IMR-90 (cell line): ENCODE results near the gene PRR9.

ENCODE experiments used
- BHLHE40 ChIP-seq: fragments of 150-350 bp; IDR thresholded peaks from 2 replicates; pipeline ENCODE4 v1.6.1; 2016; ENCODE audit warnings: mild to moderate bottlenecking, low read depth, low read length
- CEBPB ChIP-seq: IDR thresholded peaks from 2 replicates; pipeline ENCODE4 v1.6.1; 2012; ENCODE audit warnings: low read depth, low read length, improper control_type of control experiment
- CTCF ChIP-seq: conservative IDR thresholded peaks from 2 replicates; pipeline ENCODE4 v1.5.1; 2012; ENCODE audit warnings: mild to moderate bottlenecking, low read depth, low read length, improper control_type of control experiment
- ELK1 ChIP-seq: fragments of 150-350 bp; IDR thresholded peaks from 2 replicates; pipeline ENCODE4 v1.6.1; 2016; ENCODE audit warnings: low read depth, mild to moderate bottlenecking, low read length, moderate library complexity, borderline replicate concordance
- FOS ChIP-seq: fragments of 150-350 bp; IDR thresholded peaks from 2 replicates; pipeline ENCODE4 v1.6.1; 2016; ENCODE audit warnings: low read depth, low read length
- MAFK ChIP-seq: IDR thresholded peaks from 2 replicates; pipeline ENCODE4 v1.6.1; 2012; ENCODE audit warnings: low read depth, low read length, improper control_type of control experiment
- MAZ ChIP-seq: IDR thresholded peaks from 2 replicates; pipeline ENCODE4 v1.6.1; 2012; ENCODE audit warnings: low read depth, mild to moderate bottlenecking, low read length, improper control_type of control experiment, moderate library complexity, borderline replicate concordance
- NFE2L2 ChIP-seq: fragments of 150-350 bp; IDR thresholded peaks from 2 replicates; pipeline ENCODE4 v1.6.1; 2016; ENCODE audit warnings: low read depth, mild to moderate bottlenecking, low read length
- POLR2A ChIP-seq: IDR thresholded peaks from 2 replicates; pipeline ENCODE4 v1.6.1; 2012; ENCODE audit warnings: mild to moderate bottlenecking, low read depth, low read length
- RAD21 ChIP-seq: IDR thresholded peaks from 2 replicates; pipeline ENCODE4 v1.6.1; 2012; ENCODE audit warnings: low read length, improper control_type of control experiment
- RCOR1 ChIP-seq: IDR thresholded peaks from 2 replicates; pipeline ENCODE4 v1.6.1; 2012; ENCODE audit warnings: mild to moderate bottlenecking, low read length, improper control_type of control experiment; ENCODE audit not compliant: insufficient replicate concordance
- RFX5 ChIP-seq: IDR thresholded peaks from 2 replicates; pipeline ENCODE4 v1.8.0; 2012; ENCODE audit warnings: low read depth, mild to moderate bottlenecking, low read length, moderate library complexity
- USF2 ChIP-seq: fragments of 150-350 bp; IDR thresholded peaks from 2 replicates; pipeline ENCODE4 v1.6.1; 2017; ENCODE audit warnings: mild to moderate bottlenecking, antibody characterized with exemption, low read length, low read depth

GRCh38 chr1:153174624-153175023 lies 42.8 kb upstream of the PRR9 start:
- TF ChIP-seq CTCF = no peak
- TF ChIP-seq MAZ = no peak
- no peak for TF ChIP-seq RAD21
- TF ChIP-seq POLR2A = no peak
- no peak for TF ChIP-seq RCOR1
- TF ChIP-seq ELK1 = no peak
- no peak for TF ChIP-seq RFX5
- TF ChIP-seq CEBPB = no peak
- no peak for TF ChIP-seq NFE2L2
- TF ChIP-seq BHLHE40 = no peak
- TF ChIP-seq USF2 = no peak
- TF ChIP-seq MAFK = no peak
- TF ChIP-seq FOS = no peak
